MM.1S (cell line): ENCODE data around the gene VENTX.

Source experiments
- DNase-seq: peaks from one replicate; pipeline ENCODE4 v3.0.0-alpha.2; 2015
- H2AFZ ChIP-seq: fragments of 300-600 bp; sonication (generic); 2 replicates; pipeline ENCODE4 v1.6.0; 2016; ENCODE audit warnings: antibody characterized with exemption, low read length
- H3F3A ChIP-seq: fragments of 300-600 bp; sonication (generic); 2 replicates; pipeline ENCODE4 v1.6.1; 2016; ENCODE audit warnings: mild to moderate bottlenecking, antibody characterized with exemption, low read length, moderate library complexity, mixed read lengths; ENCODE audit not compliant: insufficient read depth
- H3K27ac ChIP-seq: fragments of 300-600 bp; sonication (generic); 2 replicates; pipeline ENCODE4 v1.5.1; 2016; ENCODE audit warnings: mild to moderate bottlenecking, low read length
- H3K27me3 ChIP-seq: fragments of 300-600 bp; sonication (generic); replicated peaks from 2 replicates; pipeline ENCODE4 v1.6.0; 2016; ENCODE audit warnings: low read length; ENCODE audit not compliant: insufficient read depth
- H3K36me3 ChIP-seq: fragments of 300-600 bp; sonication (generic); replicated peaks from 2 replicates; pipeline ENCODE4 v1.6.1; 2016; ENCODE audit warnings: mild to moderate bottlenecking, low read length, mixed read lengths; ENCODE audit not compliant: insufficient read depth
- H3K4me1 ChIP-seq: fragments of 300-600 bp; sonication (generic); 2 replicates; pipeline ENCODE4 v1.6.1; 2016; ENCODE audit warnings: low read length, mixed read lengths
- H3K4me2 ChIP-seq: fragments of 300-600 bp; sonication (generic); 2 replicates; pipeline ENCODE4 v1.6.0; 2016; ENCODE audit warnings: low read depth, low read length
- H3K4me3 ChIP-seq: fragments of 300-600 bp; sonication (generic); 2 replicates; pipeline ENCODE4 v1.5.1; 2016; ENCODE audit warnings: low read length, mixed read lengths
- H3K79me2 ChIP-seq: fragments of 300-600 bp; sonication (generic); 2 replicates; pipeline ENCODE4 v1.6.1; 2016; ENCODE audit warnings: mixed run types, low read length, mixed read lengths
- H3K9ac ChIP-seq: fragments of 300-600 bp; sonication (generic); 2 replicates; pipeline ENCODE4 v1.6.1; 2016; ENCODE audit warnings: low read length, mixed read lengths
- H3K9me2 ChIP-seq: fragments of 300-600 bp; sonication (generic); replicated peaks from 2 replicates; pipeline ENCODE4 v1.6.1; 2016; ENCODE audit warnings: mild to moderate bottlenecking, low read length, mixed read lengths; ENCODE audit not compliant: insufficient read depth
- H3K9me3 ChIP-seq: fragments of 300-600 bp; sonication (generic); replicated peaks from 2 replicates; pipeline ENCODE4 v1.6.1; 2016; ENCODE audit warnings: mild to moderate bottlenecking, low read length, mixed read lengths; ENCODE audit not compliant: insufficient read depth
- H4K20me1 ChIP-seq: fragments of 300-600 bp; sonication (generic); 2 replicates; pipeline ENCODE4 v1.6.1; 2016; ENCODE audit warnings: mild to moderate bottlenecking, low read length, moderate library complexity, mixed read lengths; ENCODE audit not compliant: insufficient read depth
- CTCF ChIP-seq: fragments of 300-600 bp; sonication (generic); IDR thresholded peaks from 2 replicates; pipeline ENCODE4 v1.5.1; 2016; ENCODE audit warnings: antibody characterized with exemption, low read length, mixed read lengths
- EZH2 ChIP-seq: fragments of 300-600 bp; sonication (generic); optimal IDR thresholded peaks from 2 replicates; pipeline ENCODE3; 2017; ENCODE audit warnings: low read depth, mild to moderate bottlenecking, antibody characterized with exemption, low read length, mixed read lengths
- EZH2phosphoT487 ChIP-seq: fragments of 300-600 bp; sonication (generic); IDR thresholded peaks from 2 replicates; pipeline ENCODE4 v1.6.1; 2018; ENCODE audit warnings: antibody characterized with exemption, low read length

The VENTX gene

GRCh38 chr10:133245439-133246235, 8.0 kb downstream of the VENTX start:
- H3K36me3 ChIP-seq: no peaks in the 10 kb centered on the region
- no peaks in the 10 kb centered on the region for H4K20me1 ChIP-seq
- no peak overlapping the region for H3K9ac ChIP-seq
- TF ChIP-seq EZH2 (no peak), CTCF (no peak)
- no peak overlapping the region for H3K4me2 ChIP-seq
- H3K27me3 ChIP-seq: peaks cover 82% of the 10 kb centered on the region
- H3F3A ChIP-seq: no peaks in the 10 kb centered on the region
- no peaks in the 10 kb centered on the region for H3K9me3 ChIP-seq
- H3K9me2 ChIP-seq: no peaks in the 10 kb centered on the region
- no peak overlapping the region for H2AFZ ChIP-seq
- no peaks in the 10 kb centered on the region for H3K79me2 ChIP-seq
- peaks cover 6% of the 10 kb centered on the region; the same call in 1 of the 2 replicates for H3K4me1 ChIP-seq
- H3K27ac ChIP-seq: no peak overlapping the region
- no peak for DNase-seq
- no peak overlapping the region for H3K4me3 ChIP-seq

DNA sequence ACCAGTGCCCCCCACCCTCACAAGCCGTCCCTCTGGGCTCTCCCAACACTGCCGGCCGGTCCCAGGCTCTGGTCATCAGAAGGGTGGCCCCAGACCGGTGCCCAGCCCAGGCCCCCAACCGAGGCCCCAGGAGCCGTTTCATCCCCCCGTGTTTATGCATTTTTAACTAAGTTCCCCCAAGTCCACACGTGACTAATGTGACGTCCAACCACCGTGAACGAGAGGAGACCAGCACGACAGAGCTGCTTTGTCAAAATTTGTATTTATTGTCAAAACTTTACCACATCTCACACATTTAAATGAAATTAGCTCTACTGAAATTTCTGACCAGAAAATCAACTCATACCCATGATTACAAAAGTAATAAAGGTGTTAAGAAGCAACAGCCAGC, 8.6 kb downstream of the VENTX start:
- H3K9ac ChIP-seq: no peak overlapping the region

GRCh38 chr10:133247681-133248333, 10.2 kb downstream of the VENTX start:
- no peaks in the 10 kb centered on the region for H3K36me3 ChIP-seq
- no peaks in the 10 kb centered on the region for H3K9me3 ChIP-seq
- H3K9me2 ChIP-seq: no peaks in the 10 kb centered on the region
- TF ChIP-seq EZH2: no peak
- no peak for TF ChIP-seq CTCF
- no peak for TF ChIP-seq EZH2phosphoT487
- peaks cover 91% of the 10 kb centered on the region for H3K27me3 ChIP-seq
- no peak overlapping the region for H3K9ac ChIP-seq
- H3K4me1 ChIP-seq: no peaks in the 10 kb centered on the region
- no peaks in the 10 kb centered on the region for H4K20me1 ChIP-seq
- no peaks in the 10 kb centered on the region for H3F3A ChIP-seq
- no peak overlapping the region for H3K27ac ChIP-seq
- no peak for DNase-seq
- no peak overlapping the region for H3K4me3 ChIP-seq
- H3K4me2 ChIP-seq: no peak overlapping the region
- no peak overlapping the region for H2AFZ ChIP-seq
- no peaks in the 10 kb centered on the region for H3K79me2 ChIP-seq

More for the DNA sequence above, 8.6 kb downstream of the VENTX start:
- DNase-seq: no peak
- Histone ChIP-seq H3K4me1 (0 out of 2 replicates have a peak, but pooled peaks cover 6% of the 10 kb centered on the region), H4K20me1 (no peaks in the 10 kb centered on the region), H3K4me2 (no peak overlapping the region), H3K9me3 (no peaks in the 10 kb centered on the region), H3F3A (no peaks in the 10 kb centered on the region), H2AFZ (no peak overlapping the region), H3K4me3 (no peak overlapping the region), H3K36me3 (no peaks in the 10 kb centered on the region), H3K9me2 (no peaks in the 10 kb centered on the region), H3K27me3 (peaks cover 82% of the 10 kb centered on the region), H3K27ac (no peak overlapping the region), H3K79me2 (no peaks in the 10 kb centered on the region)
- no peak for TF ChIP-seq CTCF
- TF ChIP-seq EZH2phosphoT487: no peak
- no peak for TF ChIP-seq EZH2
